GM12878 (cell line): Measurements from ENCODE around the gene ZMIZ1.

Experiments
- CTCF ChIP-seq, 3 experiments: IDR thresholded peaks in 2 of 3; conservative IDR thresholded peaks in 1 of 3; 2 replicates each; pipeline ENCODE4 v1.5.1; 2011; ENCODE audit warnings: low read depth in 3 of 3, low read length in 3 of 3, mild to moderate bottlenecking in 3 of 3, control low read depth in 2 of 3, moderate library complexity in 2 of 3, inconsistent platforms in 1 of 3, mixed read lengths in 1 of 3; ENCODE audit not compliant: control insufficient read depth in 2 of 3, insufficient read depth in 1 of 3; ENCODE audit errors: extremely low read depth in 1 of 3
- POLR2A ChIP-seq: IDR thresholded peaks from 2 replicates; pipeline ENCODE4 v1.6.1; 2011; ENCODE audit warnings: low read depth, mild to moderate bottlenecking, low read length
- YY1 ChIP-seq: IDR thresholded peaks from 2 replicates; pipeline ENCODE4 v1.6.1; 2011; ENCODE audit warnings: low read depth, mild to moderate bottlenecking, low read length
- ZBTB33 ChIP-seq: fragments of 450-650 bp; IDR thresholded peaks from 2 replicates; pipeline ENCODE4 v1.6.1; 2017; ENCODE audit warnings: mild to moderate bottlenecking

GRCh38 chr10:79299397-79300241 is 230.9 kb downstream of the ZMIZ1 start:
- TF ChIP-seq POLR2A (peak; percentile 23; the same call in 1 of the 2 replicates), CTCF (IDR thresholded peaks at IDR 0.05 in 2 of 3, conservative IDR thresholded peaks at IDR 0.05 in 1 of 3; ENCODE audit: control insufficient read depth in 2 of 3, extremely low read depth in 1 of 3, insufficient read depth in 1 of 3, low read depth in 3 of 3, low read length in 3 of 3) (no peak), YY1 (no peak), ZBTB33 (no peak)
